GM11168 (cell line): ENCODE results near the gene ATXN7L1.

Experiments used
- in situ Hi-C: fragments of 300-500 bp; cut with MboI; formaldehyde crosslinking; loops from one replicate; pipeline ENCODE4 v1.12.0; 2022; ENCODE audit warnings: low sequenced_read_pairs; ENCODE audit not compliant: unreplicated experiment

Gene ATXN7L1

DNA sequence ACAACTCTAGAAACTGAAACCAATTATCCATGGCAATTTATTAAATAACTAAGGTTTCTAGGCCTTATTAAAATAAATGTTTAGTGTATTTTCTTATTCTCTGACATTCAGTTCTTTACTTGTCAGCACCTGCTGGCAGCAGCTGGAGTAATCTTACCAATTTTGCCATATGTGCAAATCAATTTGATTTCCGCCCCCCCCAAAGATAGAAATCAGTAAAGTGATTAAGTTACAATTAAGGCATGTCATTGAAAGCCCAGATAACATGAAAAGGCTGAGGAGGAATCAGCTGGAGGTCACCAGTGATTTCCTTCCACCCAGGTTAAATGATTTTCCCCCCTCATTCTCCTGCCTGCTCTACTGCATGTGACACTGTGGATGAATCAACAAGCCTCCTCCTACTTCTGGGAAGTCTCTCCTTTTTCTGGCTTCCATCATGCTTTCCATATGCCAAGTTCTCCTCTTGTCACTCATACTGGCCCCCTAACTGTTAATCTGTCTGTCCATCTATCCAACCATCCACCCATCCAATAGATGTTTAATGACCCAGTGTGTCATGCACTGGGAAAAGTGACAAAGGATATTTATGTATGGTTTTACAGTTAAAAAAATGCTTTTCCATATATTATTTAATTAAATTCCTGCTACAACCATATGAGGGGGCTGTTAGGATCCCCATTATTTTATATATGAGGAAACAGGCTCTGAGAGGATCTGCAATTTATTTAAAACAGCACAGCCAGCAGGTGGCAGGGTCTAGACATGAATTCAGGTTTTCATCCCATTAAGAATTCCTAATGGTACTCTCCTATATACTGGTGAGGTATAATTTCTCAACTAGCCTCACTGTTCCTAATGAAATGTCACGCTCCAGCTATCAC, 116.5 kb downstream of the ATXN7L1 start:
- in situ Hi-C loops = loop anchor here (10.0 kb wide), 1 partner anchor 395 kb away; no protein-coding TSS in a partner anchor

DNA sequence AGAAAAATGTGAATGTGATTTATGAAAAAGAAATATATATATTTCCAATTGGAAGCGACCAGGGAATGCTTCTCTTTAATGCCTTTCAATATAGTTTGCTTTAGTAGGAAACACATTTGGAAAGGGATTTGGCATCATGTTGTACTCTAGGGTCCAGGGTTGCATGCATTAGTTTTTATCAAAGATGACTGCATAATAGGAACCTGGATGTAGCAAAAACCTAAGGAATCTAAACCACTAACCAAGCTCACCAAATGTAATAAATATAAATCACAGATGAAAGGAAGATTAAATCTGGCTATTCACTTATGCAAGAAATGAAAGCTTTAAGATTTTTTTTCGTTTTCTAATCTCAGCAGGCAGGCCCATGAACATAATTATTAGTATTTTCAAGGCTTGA, 120.0 kb downstream of the ATXN7L1 start:
- in situ Hi-C loops = no loop called here

DNA sequence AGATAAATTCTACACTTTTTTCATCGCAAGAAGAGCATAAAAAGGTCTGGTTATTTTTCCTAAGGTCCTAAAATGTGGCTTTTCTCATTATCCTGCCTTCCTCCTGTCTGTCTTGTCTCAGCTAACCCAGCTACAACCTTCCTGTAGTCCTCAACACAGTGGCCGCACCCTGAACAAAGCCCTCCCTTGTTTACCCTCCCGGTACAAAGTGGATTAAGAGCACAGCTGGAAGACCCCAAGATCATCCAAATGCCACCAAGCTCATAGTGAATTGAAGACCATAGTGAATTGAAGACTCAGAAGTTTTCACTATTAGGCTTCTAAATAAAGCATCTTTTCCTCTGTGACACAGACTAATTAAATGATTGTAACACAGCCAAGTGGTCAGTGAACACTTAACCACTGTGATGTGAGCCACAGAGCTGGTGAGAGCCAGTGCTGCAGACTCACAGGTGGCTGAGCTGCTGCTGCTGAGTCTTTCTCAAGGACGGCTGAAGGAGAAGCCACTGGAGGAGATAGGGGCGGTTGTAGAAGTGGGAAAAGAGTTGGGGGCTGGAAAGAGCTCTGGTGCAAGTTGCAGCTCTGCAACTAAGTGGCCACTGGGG, 123.6 kb downstream of the ATXN7L1 start:
- in situ Hi-C loops = no loop called here

DNA sequence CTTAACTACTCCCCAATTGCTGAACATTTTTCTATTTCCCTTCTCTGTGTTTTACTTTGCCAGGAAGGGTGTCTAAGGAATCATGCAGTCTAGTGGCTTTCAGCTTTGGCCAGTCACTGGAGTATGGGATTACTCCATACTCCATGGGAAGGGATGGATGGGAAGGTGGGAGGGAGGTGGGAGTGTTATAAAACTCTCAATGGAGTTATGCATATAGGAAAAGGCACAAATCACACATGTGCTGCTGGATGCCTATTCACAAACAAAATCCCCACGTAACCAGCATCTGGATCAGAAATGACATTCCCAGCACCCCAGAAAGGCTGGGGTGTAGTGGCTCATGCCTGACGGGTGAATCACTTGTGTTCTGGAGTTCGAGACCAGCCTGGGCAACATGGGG, 125.3 kb downstream of the ATXN7L1 start:
- in situ Hi-C loops = no loop called here

DNA sequence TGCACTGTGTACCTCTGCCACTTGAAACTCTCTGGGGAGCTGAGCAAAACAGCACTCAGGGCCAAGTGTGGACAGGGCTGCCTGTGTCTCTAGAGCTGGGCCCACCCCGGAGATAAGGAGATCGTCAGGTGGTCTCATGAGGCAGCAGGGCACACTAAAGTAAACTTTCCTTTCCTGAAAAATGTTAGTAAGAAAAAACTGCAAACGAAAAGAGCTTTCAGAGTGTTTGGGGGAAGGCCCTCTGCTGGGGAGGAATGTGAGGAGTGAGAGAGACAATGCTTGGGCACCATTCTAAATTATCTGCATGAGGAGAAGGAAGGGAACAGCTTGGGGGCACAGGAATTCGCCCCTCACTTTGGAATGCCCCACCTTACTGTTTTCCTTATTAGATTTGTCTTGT, 127.7 kb downstream of the ATXN7L1 start:
- in situ Hi-C loops = no loop called here

DNA sequence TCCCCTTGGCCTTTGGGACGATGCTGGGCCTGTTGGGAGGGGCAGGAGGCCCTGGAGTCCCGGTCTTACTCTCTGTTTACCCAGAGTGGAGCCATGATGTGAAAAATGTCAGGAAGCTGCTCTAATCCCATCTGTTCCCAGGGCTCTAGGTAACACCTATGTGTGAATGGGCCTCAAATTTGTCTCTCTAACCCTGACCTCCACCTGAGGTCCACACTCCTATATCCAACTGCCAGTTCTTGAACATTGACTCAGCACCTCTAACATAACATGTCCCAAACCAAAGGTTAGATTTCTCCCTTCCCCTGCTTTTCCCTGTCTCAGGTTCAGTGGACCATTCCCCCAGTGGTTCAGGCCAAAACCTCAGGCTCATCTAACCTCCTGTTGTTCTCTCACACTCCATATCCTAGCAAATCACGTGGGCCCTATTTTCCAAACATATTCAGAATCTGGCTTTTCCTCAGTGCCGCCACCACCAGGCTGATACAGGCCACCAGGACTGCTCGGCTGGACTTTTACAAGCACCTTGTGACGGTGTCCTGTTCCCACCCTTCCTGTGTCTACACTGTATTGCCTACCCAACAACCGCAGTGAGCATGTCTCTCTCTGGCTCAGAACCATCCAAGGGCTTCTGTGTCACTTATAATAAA, 130.6 kb downstream of the ATXN7L1 start:
- in situ Hi-C loops = no loop called here

DNA sequence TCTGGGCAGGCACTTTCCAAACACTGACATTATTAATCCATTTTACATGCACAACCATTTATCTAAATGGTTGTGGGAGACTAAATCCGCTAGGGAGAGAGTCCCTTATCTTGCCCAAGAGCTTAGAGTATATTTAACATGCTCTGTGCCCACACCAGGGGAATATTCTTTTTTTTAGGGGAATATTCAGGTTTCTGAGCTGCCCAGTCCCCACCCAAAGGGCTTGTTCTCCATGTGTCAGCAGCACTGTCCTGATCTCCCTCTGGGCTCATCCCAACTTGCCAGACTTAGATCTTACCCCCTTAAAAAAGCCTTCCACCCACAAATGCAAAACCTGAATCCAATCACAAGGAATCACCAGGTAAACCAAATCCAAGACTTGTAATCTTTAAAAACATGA, 132.1 kb downstream of the ATXN7L1 start:
- in situ Hi-C loops = no loop called here

DNA sequence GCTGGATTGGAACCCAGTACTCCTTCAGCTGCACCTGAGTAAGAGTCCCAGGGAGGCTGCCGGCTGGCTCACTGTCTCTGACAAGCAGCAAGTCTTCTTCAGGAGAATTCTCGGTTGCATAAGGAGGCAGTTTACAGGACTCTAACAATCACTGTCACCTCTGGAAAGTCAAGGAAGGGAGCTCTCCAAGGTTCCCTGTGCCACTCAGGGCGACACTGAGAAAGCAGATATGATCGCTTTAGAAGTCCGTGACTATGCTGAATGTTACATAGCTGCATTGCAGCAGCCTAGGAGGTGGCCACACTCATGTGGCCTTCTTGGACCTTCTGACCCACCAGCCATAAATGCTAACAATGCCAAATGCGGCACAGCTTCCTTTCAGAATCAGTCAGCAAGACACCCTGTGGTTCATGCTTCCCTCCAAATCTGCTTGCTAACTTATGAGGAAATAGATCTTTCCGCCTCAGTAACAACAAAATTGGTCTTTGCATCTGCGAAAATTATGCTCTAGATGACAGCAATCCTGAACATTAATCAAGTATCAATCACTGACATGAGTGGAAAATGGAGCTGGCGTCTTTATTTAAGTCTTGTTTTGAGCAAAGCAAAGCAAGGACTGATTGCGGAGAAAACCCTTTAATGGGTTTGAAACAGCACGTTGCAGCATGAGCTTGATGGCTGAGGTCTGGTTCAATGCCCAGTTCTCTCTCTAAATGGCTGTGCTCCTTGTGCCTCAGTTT, 132.9 kb downstream of the ATXN7L1 start:
- in situ Hi-C loops = no loop called here

DNA sequence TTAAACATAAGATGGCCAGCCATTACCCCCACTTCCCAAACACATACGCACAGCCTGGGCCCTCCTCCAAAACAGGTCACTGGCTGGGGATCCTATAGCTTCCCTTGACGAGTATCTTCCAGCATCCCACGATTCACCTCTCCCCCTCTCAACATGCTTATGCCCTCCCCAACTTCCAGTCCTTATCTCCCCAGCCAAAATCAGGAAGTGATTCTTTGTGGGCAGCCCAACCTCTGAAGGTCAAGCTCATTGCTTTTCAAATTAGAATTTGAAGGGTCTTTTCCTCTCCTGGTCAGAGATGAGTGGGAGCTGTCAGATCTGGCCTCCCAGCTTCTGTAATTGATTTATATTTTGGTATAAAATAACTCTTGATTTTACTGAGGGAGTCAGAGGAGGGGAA, 133.6 kb downstream of the ATXN7L1 start:
- in situ Hi-C loops = no loop called here

DNA sequence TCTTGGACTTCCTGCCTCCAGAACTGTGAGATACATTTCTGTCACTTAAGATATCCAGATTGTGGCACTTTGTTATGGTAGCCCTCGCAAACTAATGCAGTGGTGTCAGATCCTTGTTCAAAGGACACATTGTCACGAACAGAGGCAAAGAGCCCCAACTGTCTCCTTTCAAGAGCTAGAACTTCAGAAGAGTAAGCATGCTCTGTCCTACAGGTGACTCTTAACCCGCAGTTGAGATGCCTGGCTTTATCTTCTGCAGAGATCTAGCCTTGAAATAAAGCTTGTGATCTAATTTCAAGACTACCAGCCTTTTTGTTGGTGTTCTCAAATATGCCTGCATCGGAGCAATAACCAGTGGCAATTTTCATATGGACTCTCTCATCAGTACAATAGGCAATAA, 134.4 kb downstream of the ATXN7L1 start:
- in situ Hi-C loops = no loop called here

DNA sequence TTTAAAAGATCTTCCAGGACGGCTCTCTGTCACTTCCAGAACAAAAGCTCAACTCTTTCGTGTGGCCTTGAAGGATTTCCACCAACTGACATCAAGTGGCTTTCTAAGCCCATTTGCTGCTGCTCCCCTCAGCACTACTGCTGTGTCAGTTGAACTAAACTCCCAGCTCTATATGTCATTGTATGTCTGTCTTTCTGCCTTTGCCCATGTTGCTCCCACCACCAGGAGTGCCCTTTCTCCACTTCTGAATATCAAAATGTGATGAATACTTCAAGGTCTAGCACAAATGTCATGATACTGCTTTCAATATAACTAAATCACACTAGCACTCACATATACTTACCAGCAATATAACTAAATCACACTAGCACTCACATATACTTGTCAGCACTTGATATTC, 138.3 kb downstream of the ATXN7L1 start:
- in situ Hi-C loops = no loop called here

DNA sequence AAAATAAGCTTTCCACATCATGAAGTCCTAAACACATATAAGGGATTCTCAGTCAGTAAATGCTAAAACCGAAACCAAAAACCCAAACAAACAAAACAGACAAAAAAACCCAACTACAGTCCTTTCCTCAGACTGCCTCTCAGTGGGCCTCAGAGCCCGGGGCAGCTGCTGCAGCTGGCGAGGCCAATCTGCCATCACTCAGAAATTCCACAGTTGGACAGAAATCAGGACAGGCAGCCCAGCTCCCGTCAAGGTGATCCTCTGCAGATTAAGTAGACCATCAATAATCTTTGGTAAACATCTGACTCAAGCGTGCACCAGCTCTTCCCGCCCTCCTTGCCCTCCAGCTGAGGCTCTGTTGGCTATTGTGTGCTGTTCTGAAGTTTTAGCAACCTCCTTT, 142.2 kb downstream of the ATXN7L1 start:
- in situ Hi-C loops = no loop called here

DNA sequence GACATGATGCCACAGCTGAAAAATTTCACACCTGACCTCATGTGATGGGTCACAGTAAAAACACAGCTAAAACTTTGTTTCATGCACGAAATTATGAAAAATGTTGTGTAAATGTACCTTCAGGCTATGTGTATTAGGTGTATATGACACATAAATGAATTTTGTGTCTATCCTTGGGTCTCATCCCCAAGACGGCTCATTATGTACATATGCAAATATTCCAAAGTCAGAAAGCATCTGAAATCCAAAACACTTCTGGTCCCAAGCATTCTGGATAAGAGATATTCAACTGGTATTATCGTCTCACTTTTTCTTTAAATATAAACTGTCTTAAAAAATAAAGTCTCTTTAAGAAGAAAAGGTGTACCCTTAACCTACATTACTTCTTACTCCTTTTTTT, 145.4 kb downstream of the ATXN7L1 start:
- in situ Hi-C loops = no loop called here

DNA sequence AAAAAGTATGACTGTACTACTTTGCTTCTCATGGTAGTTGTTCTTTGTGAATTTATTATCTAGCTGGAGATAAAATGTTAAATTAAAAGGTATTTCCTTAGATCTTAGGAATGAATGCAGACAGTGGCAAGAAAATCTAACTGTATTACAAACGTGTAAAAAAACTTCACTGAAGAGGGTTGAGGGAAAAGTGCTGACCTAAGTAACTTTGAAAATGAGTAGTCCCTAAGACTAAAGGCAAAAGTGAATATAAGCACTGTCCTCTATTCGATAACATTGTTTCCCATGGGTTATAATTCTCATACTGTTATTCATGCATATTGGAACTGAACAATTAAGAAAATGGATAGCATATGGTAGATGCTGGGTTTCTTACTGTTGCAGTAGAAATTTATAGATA, 148.4 kb downstream of the ATXN7L1 start:
- in situ Hi-C loops = no loop called here

DNA sequence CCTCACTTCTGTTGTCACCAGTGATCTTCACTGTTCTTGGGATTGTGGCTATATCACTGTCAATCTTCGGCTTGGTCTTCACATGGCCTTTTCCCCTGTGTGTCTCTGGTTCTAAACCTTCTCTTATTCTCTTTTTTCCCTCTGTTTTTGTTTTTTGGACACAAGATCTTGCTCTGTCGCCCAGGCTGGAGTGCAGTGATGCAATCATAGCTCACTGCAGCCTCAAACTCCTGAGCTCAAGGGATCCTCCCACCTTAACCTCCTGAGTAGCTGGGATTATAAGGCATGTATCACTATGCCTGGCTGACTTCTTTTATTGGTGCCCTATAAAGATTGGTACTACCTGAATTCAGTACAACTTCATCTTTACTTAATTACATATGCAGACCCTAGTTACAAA, 151.7 kb downstream of the ATXN7L1 start:
- in situ Hi-C loops = no loop called here

DNA sequence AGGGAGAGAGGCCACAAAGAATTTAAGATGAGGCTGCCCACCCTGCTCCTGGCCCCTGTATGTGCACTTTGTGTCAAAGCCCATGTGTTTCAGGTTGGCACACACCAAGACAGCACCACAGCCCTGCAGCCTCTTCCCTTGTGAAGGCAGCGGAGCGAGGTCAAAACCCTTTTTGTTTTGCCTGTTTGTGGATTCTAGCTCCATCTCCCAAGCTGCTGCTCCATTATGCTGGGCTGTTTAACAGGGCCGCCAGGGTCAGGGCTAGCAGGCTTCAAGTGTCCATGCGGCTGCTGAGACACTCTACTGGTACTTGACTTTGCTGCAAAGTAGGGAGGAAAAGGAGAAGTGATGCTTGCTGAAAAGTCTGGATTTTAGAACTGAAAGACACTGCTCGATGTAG, 152.8 kb downstream of the ATXN7L1 start:
- in situ Hi-C loops = no loop called here

DNA sequence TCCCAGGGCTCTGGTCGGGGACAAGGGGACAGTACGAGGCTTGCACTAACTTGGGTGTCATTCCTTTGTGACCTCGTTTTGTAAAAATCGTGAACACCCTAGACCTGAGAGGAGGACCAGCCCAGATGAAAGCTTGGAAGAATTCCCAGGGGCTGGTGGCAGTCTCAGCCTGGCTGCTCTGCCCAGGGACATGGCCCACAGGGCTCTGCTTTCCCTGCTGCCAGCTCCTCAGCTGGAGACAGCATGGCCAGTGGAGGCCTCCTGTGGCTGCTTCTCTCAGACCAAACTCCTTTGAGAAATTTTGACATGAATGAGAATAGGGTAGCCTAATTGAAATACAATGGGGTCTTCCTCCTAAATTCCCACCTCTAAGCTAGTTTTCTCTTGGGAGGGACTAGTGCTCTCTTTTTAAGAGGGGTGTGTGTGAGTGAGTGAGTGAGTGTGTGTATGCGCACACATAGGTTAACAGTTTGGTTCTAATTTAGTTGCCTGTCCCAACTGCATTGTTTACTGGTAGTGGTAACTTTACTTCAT, 154.8 kb downstream of the ATXN7L1 start:
- in situ Hi-C loops = no loop called here

DNA sequence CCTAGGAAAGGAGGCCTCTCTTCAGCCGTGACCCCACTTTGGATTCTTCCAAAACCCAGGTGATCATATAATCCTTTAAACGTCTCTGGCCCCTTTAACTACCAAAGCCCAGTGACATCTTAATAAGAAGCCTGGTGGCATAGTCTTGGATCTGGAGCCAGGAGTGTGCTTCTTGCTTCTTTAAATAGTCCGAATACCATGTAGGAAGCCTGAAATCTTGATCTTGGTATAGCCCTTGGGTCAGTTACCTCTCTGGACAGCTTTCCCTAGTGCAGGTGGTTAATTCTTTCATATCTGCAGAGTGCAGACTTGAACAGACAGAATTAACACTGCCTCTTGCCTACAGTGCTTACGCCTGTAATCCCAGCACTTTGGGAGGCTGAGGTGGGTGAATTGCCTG, 156.5 kb downstream of the ATXN7L1 start:
- in situ Hi-C loops = no loop called here

DNA sequence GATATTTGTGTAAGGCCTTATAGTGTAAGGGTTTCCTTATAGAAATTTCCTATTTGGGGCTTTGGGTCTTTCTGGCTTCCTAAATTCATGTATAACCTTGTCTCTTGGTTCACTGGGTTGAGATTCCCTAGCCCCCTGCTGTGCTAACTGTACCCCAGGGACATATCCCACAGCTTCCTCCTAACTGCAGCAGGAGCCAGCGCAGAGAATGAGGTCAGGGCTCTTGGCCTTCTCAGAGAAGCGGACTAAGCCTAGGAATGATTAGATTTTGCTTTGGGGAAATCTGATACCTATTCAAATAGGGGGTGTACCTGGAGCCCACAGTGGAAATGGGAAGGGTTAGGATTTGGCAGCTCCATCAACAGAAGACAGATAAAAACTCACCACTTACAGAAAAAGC, 157.0 kb downstream of the ATXN7L1 start:
- in situ Hi-C loops = no loop called here

DNA sequence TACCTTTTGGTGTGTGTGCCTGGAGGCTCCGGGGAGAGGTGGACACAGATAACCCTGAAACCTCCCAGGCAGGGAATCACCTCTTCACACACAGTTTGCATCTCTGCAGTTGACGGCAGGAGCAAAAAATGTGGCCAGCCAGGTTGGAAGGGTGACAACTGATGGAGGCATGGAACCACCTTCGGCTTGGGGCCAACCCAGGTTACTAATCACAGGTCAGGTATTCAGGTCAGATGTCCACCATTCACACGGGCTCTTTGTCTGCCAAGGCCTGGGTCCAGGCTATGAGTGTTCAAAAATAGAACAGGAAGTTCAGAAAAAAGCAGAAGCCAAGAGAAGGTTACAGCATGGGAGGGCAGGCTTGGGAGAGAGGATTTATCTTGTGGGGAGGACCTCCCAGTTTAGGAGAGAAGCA, 157.9 kb downstream of the ATXN7L1 start:
- in situ Hi-C loops = no loop called here
